Peyer's patch (tissue), 4 donors: ENCODE measurements around the gene YLPM1.

Source experiments
- POLR2A ChIP-seq, 2 donors: fragments of 450-650 bp; IDR thresholded peaks; one replicate each; pipeline ENCODE4 v1.5.1; 2017; ENCODE audit warnings: antibody characterized with exemption in 2 of 2, mild to moderate bottlenecking in 2 of 2, moderate library complexity in 2 of 2
- TF ChIP-seq, protein P1 (sequence below), 6 experiments: fragments of 450-650 bp in 4 of 6; fragments of 200-600 bp in 2 of 6; sonication (generic) in 1 of 6; IDR thresholded peaks; one replicate each; pipeline ENCODE4 v1.5.1; 2017 to 2019; ENCODE audit warnings: antibody characterized with exemption in 6 of 6, mild to moderate bottlenecking in 3 of 6, moderate library complexity in 1 of 6

GRCh38 chr14:74732387-74732786, 30.7 kb upstream of the YLPM1 start:
- TF ChIP-seq, protein P1, sequence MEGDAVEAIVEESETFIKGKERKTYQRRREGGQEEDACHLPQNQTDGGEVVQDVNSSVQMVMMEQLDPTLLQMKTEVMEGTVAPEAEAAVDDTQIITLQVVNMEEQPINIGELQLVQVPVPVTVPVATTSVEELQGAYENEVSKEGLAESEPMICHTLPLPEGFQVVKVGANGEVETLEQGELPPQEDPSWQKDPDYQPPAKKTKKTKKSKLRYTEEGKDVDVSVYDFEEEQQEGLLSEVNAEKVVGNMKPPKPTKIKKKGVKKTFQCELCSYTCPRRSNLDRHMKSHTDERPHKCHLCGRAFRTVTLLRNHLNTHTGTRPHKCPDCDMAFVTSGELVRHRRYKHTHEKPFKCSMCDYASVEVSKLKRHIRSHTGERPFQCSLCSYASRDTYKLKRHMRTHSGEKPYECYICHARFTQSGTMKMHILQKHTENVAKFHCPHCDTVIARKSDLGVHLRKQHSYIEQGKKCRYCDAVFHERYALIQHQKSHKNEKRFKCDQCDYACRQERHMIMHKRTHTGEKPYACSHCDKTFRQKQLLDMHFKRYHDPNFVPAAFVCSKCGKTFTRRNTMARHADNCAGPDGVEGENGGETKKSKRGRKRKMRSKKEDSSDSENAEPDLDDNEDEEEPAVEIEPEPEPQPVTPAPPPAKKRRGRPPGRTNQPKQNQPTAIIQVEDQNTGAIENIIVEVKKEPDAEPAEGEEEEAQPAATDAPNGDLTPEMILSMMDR (IDR thresholded peaks at IDR 0.05), result no peak
- TF ChIP-seq POLR2A (IDR thresholded peaks at IDR 0.05), result no peak
